Measurements from ENCODE around the gene LRRK1. TPM values are rescaled to one million over a fixed set of nuclear protein-coding genes. Genes with fewer than 3 reads are reported as not detected.
A peak's percentile ranks its signal among the peaks of the same experiment; 100 is the strongest.

The LRRK1 gene
- total and polyA plus RNA-seq, 11 donors: 1.3 to 12.7 (median 2.1) TPM

DNA sequence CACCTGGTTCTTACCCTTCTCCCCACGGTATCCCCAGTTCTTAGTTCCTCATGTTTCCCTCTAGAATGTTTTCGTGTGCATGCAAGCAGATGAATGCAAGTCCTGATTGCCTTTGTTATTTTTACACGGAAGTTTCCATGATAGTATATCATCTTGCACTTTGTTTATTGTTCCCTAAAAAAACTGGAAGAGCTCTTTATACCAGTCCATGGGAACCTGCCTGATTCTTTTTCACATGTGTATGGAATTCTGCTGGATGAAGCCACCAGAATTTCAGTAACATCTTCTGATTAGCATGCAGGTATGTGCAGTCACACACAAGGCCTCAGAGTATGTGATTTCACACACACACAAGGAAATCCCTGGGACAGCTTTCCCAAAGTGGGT, 16.0 kb upstream of the LRRK1 start:
- WGBS, 4 donors: 53 to 61% (median 59%) methylated on average over 3 of the region's 3 CpGs
- no peaks in the 10 kb centered on the region for H3K9me3 ChIP-seq
- peak overlapping the region in 1 of 12 donors; percentile 32 for H3K4me3 ChIP-seq
- H3K27me3 ChIP-seq: peaks cover 0 to 6% (median 0%) of the 10 kb centered on the region in 9 donors
- ATAC-seq (no peak), DNase-seq (no peak)
- TF ChIP-seq POLR2A (IDR thresholded peaks at IDR 0.05): no peak
- TF ChIP-seq, protein P1, sequence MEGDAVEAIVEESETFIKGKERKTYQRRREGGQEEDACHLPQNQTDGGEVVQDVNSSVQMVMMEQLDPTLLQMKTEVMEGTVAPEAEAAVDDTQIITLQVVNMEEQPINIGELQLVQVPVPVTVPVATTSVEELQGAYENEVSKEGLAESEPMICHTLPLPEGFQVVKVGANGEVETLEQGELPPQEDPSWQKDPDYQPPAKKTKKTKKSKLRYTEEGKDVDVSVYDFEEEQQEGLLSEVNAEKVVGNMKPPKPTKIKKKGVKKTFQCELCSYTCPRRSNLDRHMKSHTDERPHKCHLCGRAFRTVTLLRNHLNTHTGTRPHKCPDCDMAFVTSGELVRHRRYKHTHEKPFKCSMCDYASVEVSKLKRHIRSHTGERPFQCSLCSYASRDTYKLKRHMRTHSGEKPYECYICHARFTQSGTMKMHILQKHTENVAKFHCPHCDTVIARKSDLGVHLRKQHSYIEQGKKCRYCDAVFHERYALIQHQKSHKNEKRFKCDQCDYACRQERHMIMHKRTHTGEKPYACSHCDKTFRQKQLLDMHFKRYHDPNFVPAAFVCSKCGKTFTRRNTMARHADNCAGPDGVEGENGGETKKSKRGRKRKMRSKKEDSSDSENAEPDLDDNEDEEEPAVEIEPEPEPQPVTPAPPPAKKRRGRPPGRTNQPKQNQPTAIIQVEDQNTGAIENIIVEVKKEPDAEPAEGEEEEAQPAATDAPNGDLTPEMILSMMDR (IDR thresholded peaks at IDR 0.05): no peak
- peaks cover 0 to 41% (median 17%) of the 10 kb centered on the region in 12 donors for H3K4me1 ChIP-seq
- intact Hi-C loops (cut with DNase I): loop anchor here in 1 of 10 donors (10.0 kb wide), 1 partner anchor 352 kb away; the partner anchor contains the start of gene CHSY1
- peak overlapping the region in 11 of 12 donors; percentile 36 to 84 (median 73) for H3K27ac ChIP-seq
- H3K36me3 ChIP-seq: no peaks in the 10 kb centered on the region

DNA sequence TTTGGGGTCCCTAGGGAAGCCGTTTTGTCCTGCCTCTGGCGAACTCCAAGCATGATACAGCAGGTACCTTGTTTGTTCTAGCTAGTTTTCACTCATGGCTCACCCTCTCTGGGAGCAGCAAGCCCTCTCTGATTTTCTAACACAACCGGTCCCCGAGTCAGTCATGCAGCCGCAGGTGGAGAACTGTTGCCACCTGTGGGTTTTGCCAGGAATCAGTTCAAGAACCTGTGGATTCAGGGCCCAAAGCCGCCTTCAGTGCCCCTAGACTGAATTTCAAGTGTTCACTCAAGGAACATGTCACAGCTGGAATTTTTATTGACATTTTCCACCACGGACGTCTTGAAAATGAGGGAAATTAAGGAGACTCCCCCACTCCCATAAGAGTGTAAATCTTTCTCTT, 13.3 kb upstream of the LRRK1 start:
- DNase-seq (no peak), ATAC-seq (no peak)
- Histone ChIP-seq H3K36me3 (no peaks in the 10 kb centered on the region), H3K4me3 (no peak overlapping the region), H3K27ac (no peak overlapping the region), H3K27me3 (no peaks in the 10 kb centered on the region), H3K9me3 (no peaks in the 10 kb centered on the region), H3K4me1 (peaks cover 0 to 25% (median 12%) of the 10 kb centered on the region in 12 donors)
- intact Hi-C loops (cut with DNase I): loop anchor here in 1 of 10 donors (10.0 kb wide), 1 partner anchor 349 kb away; the partner anchor contains the start of gene CHSY1
- 85 to 88% (median 86%) methylated on average over 8 of the region's 8 CpGs for WGBS, 4 donors
- no peak for TF ChIP-seq POLR2A (IDR thresholded peaks at IDR 0.05)
- TF ChIP-seq, protein P1 (IDR thresholded peaks at IDR 0.05): no peak

DNA sequence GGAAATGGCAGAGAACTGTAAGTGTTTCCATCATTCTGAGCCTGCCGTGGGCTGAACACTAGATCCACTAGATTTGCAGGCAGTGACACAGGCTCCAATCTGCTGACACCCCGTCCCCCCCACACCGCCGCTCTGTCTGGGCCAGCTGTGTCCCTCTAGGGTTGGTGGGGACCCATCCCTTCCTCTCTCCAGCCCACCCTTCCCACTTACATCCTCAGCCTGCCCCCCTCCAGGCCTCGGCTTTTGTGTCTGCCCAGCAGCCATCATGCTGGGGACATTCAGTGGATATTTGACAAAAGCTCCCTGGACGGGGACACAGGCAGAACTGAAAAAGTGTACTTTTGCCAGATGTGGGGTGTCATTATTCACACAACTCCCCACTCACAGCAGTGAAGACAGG, 10.7 kb upstream of the LRRK1 start:
- no peaks in the 10 kb centered on the region for H3K36me3 ChIP-seq
- H3K27me3 ChIP-seq: no peaks in the 10 kb centered on the region
- H3K4me1 ChIP-seq: peaks cover 0 to 3% (median 0%) of the 10 kb centered on the region in 12 donors
- ATAC-seq (no peak), DNase-seq (no peak)
- TF ChIP-seq, protein P1 (IDR thresholded peaks at IDR 0.05): no peak
- no peak for TF ChIP-seq POLR2A (IDR thresholded peaks at IDR 0.05)
- no peak overlapping the region for H3K4me3 ChIP-seq
- WGBS, 4 donors: 69 to 90% (median 86%) methylated on average over 6 of the region's 6 CpGs
- peaks cover 0 to 8% (median 0%) of the 10 kb centered on the region in 12 donors for H3K9me3 ChIP-seq
- no peak overlapping the region for H3K27ac ChIP-seq
- intact Hi-C loops (cut with DNase I): loop anchor here in 1 of 10 donors (10.0 kb wide), 1 partner anchor 346 kb away; the partner anchor contains the start of gene CHSY1

DNA sequence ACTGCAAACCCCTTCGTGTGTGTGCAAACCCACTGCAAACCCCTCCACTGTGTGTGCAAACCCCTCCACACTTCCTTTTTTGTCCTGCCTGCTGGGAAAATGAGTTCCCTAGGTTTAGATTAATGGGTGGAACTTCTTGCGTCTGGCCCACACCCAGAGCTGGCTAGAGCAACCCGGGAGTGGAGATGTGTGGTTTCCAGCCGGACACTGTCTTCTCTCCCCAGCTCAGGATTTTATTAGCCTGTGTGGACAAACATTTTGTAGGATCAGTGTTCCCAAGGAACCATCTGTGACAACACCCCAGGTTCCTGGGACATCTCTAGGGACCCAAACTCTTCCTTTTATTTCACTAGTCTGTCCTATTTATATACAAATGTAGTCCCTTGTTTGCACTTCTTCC, 9.6 kb upstream of the LRRK1 start:
- Histone ChIP-seq H3K27ac (peak overlapping the region in 2 of 12 donors; percentile 19 to 24), H3K4me1 (peaks cover 0 to 3% (median 0%) of the 10 kb centered on the region in 12 donors), H3K36me3 (no peaks in the 10 kb centered on the region), H3K27me3 (no peaks in the 10 kb centered on the region), H3K9me3 (peaks cover 0 to 9% (median 0%) of the 10 kb centered on the region in 12 donors), H3K4me3 (no peak overlapping the region)
- intact Hi-C loops (cut with DNase I): loop anchor here in 1 of 10 donors (10.0 kb wide), 1 partner anchor 345 kb away; the partner anchor contains the start of gene CHSY1
- TF ChIP-seq, protein P1 (IDR thresholded peaks at IDR 0.05): no peak
- TF ChIP-seq POLR2A (IDR thresholded peaks at IDR 0.05): no peak
- WGBS, 4 donors: 71 to 86% (median 72%) methylated on average over 4 of the region's 4 CpGs
- DNase-seq (no peak), ATAC-seq (peak in 1 of 4 donors; percentile 40)
